HG03442 (cell line): Measurements from ENCODE around the gene FAM118A.
"Not testable (repeated sequence)": the region's sequence is repeated elsewhere in the genome, so short reads cannot be mapped to it uniquely, and the experiment has no call there.

Experiments
- ATAC-seq: cut with Tn5 transposase; IDR thresholded peaks from one replicate; pipeline ENCODE4 v1.9.1; 2021; ENCODE audit warnings: mild to moderate bottlenecking, moderate library complexity; ENCODE audit not compliant: unreplicated experiment

The FAM118A gene

DNA sequence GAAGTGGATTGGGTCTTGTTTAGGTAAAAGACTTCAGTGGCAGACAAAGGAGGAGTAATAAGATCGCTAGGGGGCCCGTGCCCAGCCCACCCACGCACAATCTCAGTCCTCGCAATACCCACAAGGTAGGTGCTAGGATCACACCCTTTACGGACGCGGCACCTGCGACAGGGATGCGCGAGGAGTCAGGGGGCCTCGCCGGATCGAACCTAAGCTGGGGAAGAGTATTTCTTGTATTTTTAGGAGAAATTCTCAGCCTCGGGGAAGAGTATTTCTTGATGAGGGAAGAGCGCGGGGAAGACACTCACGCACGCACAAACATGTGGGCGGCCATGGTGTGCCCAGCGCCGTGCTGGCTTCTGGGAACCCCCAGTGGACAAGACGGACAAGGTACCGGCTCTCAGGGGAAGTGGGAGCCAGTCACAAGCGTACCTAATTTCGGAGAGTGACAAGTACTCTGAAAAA lies 745 bp upstream of the FAM118A start:
- no peak for ATAC-seq

DNA sequence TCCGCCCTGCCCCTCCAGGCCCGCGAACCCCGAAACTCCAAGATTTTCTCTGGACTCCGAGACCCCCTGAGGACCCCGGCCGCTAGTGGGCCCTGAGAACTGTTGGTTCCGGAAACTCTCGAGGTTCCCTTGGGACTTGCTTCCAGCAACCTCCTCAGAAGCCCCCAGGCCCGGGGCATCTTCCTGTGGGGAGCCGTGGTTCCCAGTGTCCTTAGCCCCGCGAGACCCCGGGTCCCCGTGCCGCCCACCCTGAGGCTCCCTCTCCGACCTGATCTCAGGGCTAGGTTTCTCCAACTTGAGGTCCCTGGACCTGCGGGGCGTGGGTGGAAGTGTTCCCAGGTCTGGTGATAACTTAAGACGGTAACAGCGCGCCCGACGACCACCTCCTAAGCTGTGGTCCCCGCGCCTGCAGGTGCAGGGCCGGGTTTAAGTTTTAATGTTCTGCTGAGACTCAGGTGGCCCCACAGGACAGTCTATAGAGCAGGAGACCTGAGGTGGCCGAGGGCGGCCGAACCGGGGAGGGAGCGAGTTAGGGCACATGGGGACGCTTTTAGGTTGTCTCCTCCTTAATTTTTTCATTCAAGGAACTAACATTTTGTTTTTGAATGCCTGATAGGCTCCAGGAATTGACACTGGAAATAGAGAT lies 720 bp downstream of the FAM118A start:
- no peak for ATAC-seq

DNA sequence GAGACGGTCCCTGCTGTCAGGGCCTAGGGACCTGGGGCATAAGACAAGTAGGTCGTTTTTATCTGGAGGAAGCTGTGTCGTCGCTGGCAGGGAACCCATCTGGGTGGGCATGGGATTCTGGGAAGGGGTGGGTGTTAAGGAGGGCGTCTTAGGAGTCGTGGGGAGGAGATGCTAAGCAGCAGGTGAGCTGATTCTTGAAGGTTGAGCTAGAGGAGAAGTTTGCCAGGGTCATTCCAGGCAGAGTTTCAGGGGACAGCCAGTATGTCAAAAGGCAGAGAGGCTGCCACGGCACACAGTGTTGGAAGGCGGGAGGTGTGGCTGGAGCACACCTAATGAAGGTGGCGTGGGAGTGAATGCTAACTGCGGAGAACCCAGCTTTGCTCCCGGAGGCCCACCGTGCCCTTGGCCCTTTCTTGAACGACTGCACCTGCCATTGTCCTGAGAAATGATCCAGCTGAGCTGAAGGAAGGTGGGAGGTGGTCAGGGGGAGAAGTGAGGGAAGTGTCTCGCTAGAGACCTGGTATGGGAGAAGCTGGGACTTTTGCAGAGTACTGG lies 1.3 kb downstream of the FAM118A start:
- no peak for ATAC-seq

DNA sequence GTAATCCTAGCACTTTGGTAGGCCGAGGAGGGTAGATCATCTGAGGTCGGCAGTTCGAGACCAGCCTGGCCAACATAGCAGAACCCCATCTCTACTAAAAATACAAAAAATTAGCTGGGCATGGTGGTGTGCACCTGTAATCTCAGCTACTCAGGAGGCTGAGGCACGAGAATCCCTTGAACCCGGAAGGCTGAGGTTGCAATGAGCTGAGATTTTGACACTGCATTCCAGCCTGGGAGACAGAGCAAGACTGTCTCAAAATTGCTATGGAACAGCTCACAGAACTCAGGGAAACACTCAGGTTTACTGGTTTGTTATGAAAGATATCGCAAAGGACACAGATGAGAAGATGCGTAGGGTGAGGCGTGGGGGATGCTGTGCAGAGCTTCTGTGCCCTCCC lies 2.7 kb downstream of the FAM118A start:
- no peak for ATAC-seq

DNA sequence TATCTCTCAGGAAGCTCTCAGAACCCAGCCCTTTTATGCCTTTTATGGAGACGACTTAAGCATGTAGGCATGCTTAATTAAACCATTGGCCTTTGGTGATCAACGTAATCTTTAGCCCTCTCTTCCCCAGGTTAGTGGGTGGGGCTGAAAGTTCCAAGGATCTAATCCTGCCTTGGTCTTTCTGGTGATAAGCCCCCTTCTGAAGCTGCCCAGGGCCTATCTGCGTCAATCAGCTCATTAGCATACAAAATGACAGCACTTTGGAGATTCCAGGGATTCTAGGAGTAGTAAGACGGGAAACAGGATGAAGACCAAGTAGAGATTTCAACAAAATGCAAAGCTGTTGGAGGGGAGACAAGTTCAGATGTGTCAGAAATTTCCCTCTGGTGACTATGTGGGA lies 3.1 kb downstream of the FAM118A start:
- no peak for ATAC-seq

DNA sequence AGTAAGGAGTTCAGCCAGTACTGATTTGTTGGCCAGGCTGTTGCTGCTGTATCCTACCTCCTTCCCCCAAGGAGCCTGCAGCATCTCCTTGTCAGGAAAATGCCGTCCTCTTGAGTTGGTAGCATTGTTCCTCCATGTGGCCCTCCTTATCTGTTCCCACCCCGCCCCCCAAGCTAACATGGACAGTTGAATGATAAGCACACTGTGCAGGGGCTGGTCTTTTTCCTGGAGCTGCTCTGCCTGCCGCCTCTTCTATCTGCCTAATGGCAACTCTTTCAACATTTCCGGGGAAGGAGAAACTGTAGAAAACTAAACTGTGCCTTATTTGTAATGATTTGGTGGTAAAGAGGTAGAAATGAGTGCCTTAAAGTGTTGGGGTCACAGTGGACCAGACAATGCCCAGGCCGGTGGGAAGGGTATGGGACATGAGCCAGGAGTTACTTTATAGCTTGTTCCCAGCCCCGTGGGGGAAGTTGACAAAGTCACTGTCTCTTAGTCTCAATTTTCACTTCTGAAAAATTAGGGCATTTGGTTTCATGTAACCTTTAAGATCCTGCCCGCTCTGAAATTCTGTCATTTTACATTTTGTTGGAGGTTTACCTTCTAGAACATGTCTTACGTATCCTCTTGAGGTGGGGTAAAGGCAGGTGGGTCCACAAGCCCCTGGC lies 4.5 kb downstream of the FAM118A start:
- no peak for ATAC-seq

DNA sequence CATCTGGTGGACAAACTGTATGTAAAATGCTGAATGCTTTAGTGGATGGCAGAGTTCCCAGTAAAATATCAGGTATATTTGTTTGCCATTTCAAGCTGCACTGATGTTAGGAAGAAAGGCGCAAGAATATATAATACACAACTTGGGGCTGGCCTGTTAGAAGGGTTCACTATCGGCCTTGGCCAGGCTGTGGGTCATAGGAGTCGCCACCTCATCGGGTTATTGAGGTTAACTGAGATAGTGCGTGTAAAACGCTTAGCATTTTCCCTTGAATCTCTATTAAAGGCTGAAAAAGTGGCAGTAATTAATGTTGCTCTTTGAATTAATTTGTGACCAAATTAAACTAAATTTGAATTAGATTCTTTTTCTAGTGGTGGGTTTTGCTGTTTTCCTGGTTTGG lies 5.1 kb downstream of the FAM118A start:
- no peak for ATAC-seq

DNA sequence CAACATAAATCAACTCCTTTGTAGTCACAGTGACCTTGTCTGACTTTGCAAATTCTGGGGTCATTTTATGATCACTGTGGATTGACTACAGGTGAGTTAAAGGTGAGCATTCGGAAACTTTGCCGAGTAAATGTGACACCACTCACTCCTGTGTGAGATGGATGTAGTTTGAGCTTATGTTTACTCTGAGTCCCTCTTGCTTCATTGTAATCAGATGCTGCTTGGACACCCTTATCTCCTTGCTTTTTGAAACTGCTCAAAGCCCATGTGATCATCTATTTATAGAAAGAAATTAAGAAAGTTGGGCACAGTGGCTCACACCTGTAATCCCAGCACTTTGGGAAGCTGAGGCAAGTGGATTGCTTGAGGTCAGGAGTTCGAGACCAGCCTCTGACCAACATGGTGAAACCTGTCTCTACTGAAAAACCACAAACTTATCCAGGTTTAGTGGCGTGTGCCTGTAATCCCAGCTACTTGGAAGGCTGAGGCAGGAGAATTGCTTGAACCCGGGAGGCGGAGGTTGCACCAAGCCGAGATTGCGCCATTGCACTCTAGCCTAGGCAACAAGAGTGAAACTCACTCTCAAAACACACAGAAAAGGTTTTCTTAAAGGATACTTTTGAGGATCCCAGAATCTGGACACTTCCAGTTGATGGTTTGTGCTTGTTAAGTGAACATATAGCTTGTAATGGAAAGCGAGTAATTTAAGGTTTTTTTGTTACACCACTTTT lies 7.2 kb downstream of the FAM118A start:
- ATAC-seq = no peak

DNA sequence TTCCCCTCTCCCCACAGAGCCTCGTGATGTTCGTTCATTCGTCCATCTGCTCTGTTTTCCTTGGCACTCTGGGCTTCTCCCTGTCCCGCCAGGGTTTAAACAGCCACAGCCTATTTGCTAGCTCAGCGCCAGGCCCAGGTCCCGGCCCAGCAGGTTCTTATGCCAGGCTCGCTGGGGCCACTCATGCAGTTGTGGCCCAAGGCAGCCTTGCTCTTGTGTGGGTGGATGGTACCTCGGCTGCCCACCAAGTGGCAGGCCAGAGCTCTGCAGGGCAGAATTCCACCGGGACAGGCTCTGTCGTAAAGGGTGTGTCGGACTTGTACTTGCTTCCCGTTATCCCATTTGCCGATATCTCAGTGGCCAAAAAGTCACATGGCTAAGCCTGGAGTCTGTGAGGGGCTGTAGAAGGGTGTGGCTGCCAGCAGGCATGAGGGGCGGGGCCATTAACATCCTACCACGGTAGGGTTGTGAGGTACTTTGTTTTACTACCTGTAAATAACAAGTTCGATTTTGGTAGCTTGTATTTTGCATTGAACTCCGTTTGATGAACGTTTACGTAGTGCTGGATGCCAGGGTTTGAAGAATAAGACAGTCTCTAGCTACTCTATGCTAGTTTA lies 7.9 kb downstream of the FAM118A start:
- no peak for ATAC-seq

DNA sequence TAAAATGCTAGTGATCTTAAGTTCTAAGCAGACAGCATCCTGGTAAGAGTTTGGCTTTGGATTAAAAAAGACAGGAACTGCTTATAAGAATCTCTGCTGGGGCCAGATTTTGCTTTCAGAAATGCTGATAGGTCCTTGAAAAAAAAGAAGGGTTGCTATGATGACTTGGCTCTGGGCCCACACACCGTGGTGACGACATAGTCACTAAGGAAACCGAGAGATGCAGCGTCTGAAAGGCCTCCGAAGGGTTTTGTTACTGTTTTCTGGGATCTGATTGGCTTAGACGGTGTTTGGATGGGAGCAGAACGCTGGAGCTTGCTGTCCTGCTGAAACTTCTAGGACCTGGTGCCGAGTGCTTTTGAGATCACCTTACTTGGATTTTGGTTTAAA lies 8.4 kb downstream of the FAM118A start:
- no peak for ATAC-seq

DNA sequence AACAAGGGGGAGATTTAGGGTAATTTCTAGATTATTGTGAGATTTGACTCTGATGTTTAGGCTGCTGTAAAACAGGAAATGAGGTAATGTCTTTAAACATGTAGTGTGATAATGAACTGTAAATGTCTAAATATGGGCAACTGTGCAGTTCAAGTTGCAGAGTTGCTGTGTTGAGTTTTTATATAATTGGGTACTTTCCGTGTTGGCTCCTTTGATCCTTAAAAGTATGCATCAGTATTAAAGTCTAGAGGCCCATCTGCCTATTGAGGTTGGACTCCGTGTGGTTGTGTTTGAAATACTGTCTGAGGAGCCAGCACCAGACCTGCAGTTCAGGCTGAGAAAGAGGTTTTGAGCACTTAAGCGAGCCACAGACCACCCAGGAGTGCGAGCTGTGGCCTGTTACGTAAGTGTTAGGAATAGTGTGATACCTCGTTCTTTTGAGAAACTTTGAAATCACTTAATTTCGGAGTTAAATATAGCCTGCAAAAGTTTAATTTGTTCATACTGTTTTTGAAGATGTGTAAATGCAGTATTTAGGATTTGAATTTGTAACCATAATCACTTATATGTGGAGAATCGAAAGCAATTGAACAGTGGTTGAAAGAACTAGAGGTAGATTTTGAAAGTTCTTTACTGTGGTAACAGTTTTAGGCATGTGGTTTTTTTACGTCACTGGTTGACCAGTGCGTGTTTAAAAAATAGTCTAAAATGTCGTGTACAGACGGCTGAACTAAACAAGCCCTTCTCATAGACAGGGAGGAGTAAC lies 9.0 kb downstream of the FAM118A start:
- no peak for ATAC-seq

DNA sequence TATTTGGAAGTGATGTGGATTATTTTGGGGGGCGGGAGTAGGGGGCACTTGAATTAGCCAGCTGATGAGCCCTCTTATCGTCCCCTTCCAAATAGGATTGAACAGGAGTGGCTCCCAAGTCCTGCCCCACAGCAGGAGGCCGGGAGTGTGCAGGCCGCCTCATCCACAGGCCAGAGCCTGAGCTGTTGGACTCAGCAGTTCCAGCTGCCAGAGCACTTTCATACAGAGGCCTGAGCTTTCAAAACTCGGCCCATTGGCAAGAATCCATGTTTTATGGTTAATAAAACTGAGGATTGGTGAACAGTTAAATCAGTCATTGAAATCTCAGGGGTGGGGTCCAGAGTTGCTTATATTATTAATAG lies 9.6 kb downstream of the FAM118A start:
- ATAC-seq = no peak

DNA sequence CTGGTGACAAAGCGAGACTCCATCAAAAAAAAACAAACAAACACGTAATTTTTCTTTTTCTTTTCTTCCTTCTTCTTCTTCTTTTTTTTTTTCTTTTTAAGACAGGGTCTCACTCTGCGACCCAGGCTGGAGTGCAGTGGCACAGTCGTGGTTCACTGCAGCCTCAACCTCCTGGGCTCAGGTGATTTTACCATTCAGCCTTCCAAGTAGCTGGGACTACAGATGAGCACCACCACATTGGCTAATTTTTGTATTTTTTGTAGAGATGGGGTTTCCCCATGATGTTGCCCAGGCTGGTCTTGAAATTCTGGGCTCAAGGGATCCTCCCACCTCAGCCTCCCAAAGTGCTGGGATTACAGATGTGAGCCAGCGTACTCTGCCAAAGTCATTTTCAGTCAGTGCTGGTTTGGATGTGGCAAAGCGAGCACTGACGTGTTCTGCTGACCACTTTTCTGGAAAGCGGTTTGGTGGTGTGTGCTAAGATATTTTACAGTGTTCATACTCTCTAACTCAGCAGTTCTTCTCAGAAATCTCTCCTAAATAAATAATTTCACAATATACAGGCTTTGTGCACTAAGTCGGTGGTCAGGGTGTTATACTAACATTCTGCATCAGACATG lies 10.7 kb downstream of the FAM118A start:
- ATAC-seq = no peak

DNA sequence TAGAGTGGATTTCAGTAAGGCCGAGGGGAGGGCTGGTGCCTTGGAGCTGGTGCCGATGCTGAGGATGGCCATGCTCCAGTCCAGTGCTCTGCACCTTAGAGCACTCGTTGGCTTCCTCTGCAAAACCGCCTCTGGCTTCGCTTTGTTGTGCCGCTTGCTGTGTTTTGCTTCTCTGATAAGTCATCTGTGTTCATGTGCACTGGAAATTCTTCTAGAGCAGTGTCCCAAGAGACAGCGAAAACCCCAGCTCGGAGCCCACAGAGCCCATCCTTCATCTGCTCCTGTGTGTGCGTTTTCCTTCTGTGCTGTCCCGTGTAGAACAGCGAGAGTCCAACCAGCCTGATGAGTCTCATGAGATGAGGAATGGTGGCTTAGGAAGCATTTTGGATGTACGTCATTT lies 12.1 kb downstream of the FAM118A start:
- ATAC-seq = no peak

DNA sequence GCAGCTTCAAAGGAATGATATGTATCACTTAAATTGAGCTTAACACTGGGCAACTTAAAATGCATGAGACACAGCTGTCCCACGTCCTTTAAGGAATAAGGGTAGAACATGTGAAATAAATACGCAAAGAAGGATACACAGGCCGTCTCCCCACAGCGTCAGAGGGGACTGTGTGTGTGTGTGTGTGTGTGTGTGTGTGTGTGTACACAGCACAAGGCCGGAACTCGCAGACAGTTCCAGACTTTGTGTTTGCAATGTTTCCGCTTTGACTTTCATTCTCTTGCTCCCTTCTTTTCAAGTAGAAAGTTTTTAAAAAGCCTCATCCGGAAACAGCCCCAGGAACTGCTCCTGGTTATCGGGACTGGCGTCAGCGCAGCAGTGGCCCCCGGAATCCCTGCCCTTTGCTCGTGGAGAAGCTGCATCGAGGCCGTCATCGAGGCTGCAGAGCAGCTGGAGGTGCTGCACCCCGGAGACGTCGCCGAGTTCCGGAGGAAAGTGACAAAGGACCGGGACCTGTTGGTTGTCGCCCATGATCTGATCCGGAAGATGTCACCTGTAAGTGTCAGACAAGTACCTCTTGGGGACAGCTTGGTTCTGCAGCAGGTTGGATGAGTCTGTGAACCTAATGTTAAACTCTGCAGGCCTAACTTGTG lies 13.3 kb downstream of the FAM118A start:
- ATAC-seq = no peak

DNA sequence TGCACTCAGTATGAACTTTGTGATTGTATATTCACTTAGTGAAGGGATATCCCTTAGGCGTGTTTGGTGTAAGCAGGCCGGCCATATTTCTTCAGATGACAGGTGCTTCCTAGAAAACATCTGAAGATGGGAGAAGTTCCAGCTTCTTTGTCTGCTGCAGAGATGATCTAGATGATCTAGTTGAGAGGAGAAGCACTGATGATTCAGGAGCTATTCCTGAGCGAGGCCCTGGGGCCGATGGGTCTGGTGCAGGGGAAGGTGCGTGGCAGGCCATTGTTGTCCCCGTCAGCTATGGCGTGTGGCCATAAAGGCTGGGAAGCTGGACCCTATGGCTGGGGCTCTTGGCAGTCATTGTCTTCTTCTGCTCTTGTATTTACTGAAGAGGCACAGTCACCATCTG lies 14.0 kb downstream of the FAM118A start:
- no peak for ATAC-seq

DNA sequence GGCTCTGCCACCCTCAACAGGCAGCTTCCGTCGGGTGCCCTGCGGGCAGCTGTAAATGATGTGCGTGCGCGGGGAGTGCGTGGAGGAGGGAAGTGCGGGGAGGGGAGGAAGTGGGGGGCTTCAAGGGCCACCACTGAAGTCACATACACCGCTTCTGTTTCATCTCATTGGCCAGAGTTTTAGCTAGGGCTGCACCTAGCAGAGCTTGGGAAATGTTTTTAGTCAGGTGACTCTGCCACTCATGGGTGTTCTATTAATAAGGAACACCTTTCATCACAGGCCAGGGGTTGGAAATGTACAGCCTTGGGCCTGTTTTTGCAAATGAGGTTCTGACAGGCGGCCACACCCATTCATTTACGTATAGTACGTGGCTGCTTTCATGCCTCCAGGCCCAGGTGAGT lies 14.6 kb downstream of the FAM118A start:
- ATAC-seq = no peak

DNA sequence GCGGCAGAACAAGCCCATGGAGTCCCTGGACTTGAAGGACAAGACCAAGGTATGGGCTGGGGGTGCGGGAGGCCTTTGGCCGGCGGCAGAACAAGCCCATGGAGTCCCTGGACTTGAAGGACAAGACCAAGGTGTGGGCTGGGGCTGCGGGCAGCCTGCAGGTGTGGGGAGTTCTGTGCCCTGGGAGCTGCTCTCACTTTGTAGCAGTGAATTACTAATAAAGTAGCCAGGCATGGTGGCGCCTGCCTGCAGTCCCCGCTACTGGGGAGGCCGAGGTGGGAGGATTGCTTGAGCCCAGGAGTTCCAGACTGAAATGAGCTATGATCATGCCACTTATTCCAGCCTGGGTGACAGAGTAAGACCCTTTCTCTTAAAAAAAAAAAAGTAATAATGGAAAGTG lies 18.5 kb downstream of the FAM118A start:
- ATAC-seq = not testable (repeated sequence)

DNA sequence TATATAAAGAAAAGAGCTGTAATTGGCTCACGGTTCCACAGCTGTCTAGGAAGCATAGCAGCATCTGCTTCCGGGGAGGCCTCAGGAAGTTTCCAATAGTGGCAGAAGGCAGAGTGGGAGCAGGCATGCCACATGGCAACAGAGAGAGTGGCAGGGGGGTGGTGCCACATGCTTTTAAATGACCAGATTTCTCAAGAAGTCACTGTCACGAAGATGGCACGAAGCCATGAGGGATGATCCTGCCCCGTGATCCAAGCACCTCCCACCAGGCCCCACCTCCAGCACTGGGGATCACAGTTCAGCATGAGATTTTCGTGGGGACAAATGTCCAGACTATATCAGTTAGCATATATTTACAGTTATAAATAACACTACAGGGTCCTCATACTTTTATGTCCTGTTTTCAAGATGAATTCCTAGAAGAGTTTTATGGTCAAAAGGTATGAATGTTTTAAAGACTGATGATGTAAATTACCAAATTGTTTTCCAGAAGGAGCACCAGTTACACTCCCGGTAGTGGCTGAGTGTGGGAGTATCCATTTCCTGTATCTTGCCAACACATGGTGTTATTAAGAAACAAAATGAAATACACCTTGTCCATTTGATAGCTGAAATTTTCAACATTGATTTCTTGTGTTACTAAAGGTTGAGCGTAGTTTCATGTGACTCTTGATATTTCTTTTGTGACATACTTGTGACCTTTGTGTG lies 19.2 kb downstream of the FAM118A start:
- ATAC-seq = no peak
